Measurements from ENCODE around the gene CCDC198. TPM values are rescaled to one million over a fixed set of nuclear protein-coding genes. Genes with fewer than 3 reads are reported as not detected.

CCDC198 gene
- total RNA-seq, 1 experiment from 2014 or later: 0.15 TPM

GRCh38 chr14:57461777-57462320 is 31.8 kb downstream of the CCDC198 start:
- no peaks in the 10 kb centered on the region for H3K36me3 ChIP-seq (ENCODE audit: low read depth, low read length)
- H2AFZ ChIP-seq (ENCODE audit: low read length): no peak overlapping the region
- no TSS peak for BruUV-seq (replicated peaks)
- peak; percentile 33 for DNase-seq
- ATAC-seq: no peak
- no peaks in the 10 kb centered on the region for H3K4me1 ChIP-seq (ENCODE audit: insufficient read depth, low read length)
- H3K9ac ChIP-seq (ENCODE audit: low read length): no peak overlapping the region
- intact Hi-C loops (cut with micrococcal nuclease): no loop called here
- POLR2A ChIA-PET (ENCODE audit: unreplicated experiment): no interaction called here
- H3K9me3 ChIP-seq (ENCODE audit: low read length): no peaks in the 10 kb centered on the region
- TF ChIP-seq EZH2 (IDR thresholded peaks at IDR 0.05; ENCODE audit: low read length, unreplicated experiment): no peak
- no peak for TF ChIP-seq CTCF (conservative IDR thresholded peaks at IDR 0.05; ENCODE audit: low read depth, low read length)
- TF ChIP-seq EZH2phosphoT487 (IDR thresholded peaks at IDR 0.05; ENCODE audit: borderline replicate concordance, low read length): no peak
- peaks cover 17% of the 10 kb centered on the region for H3K27me3 ChIP-seq (ENCODE audit: low read length)
- no peaks in the 10 kb centered on the region for H4K20me1 ChIP-seq (ENCODE audit: low read length)
- no peak overlapping the region for H3K4me3 ChIP-seq (ENCODE audit: low read length)
- CTCF ChIA-PET: no interaction called here
- no peak overlapping the region for H3K4me2 ChIP-seq (ENCODE audit: low read length)
- H3K79me2 ChIP-seq (ENCODE audit: low read length): no peaks in the 10 kb centered on the region
- H3K27ac ChIP-seq (ENCODE audit: low read length): no peak overlapping the region
- H3K9me2 ChIP-seq (replicated peaks; ENCODE audit: low read length): no peaks in the 10 kb centered on the region
- H3F3A ChIP-seq (ENCODE audit: low read length, unreplicated experiment): no peaks in the 10 kb centered on the region

- no peaks in the 10 kb centered on the region for H4K20me1 ChIP-seq (ENCODE audit: low read length)
- no peaks in the 10 kb centered on the region for H3K9me3 ChIP-seq (ENCODE audit: low read length)
- H3K4me1 ChIP-seq (ENCODE audit: insufficient read depth, low read length): no peaks in the 10 kb centered on the region
- H3K4me3 ChIP-seq (ENCODE audit: low read length): no peak overlapping the region
- H3K9me2 ChIP-seq (replicated peaks; ENCODE audit: low read length): no peaks in the 10 kb centered on the region
- TF ChIP-seq EZH2phosphoT487 (IDR thresholded peaks at IDR 0.05; ENCODE audit: borderline replicate concordance, low read length) (no peak), CTCF (conservative IDR thresholded peaks at IDR 0.05; ENCODE audit: low read depth, low read length) (peak; percentile 53)
- ChIA-PET POLR2A (ENCODE audit: unreplicated experiment) (no interaction called here), CTCF (no interaction called here)
- DNase-seq (no peak), ATAC-seq (no peak)
- H3K9ac ChIP-seq (ENCODE audit: low read length): no peak overlapping the region
- no TSS peak for BruUV-seq (replicated peaks)
- H3K4me2 ChIP-seq (ENCODE audit: low read length): no peak overlapping the region
- H3K79me2 ChIP-seq (ENCODE audit: low read length): no peaks in the 10 kb centered on the region
- H2AFZ ChIP-seq (ENCODE audit: low read length): no peak overlapping the region
- no peaks in the 10 kb centered on the region for H3F3A ChIP-seq (ENCODE audit: low read length, unreplicated experiment)
- peaks cover 24% of the 10 kb centered on the region for H3K27me3 ChIP-seq (ENCODE audit: low read length)
- no peak overlapping the region for H3K27ac ChIP-seq (ENCODE audit: low read length)
- H3K36me3 ChIP-seq (ENCODE audit: low read depth, low read length): no peaks in the 10 kb centered on the region
- intact Hi-C loops (cut with micrococcal nuclease): no loop called here
Observed at GRCh38 chr14:57435923-57436322, 57.7 kb downstream of the CCDC198 start.

GRCh38 chr14:57420986-57421385 is 72.7 kb downstream of the CCDC198 start:
- Histone ChIP-seq H3K9ac (ENCODE audit: low read length) (no peak overlapping the region), H3K36me3 (ENCODE audit: low read depth, low read length) (no peaks in the 10 kb centered on the region), H2AFZ (ENCODE audit: low read length) (no peak overlapping the region), H3F3A (ENCODE audit: low read length, unreplicated experiment) (no peaks in the 10 kb centered on the region), H3K79me2 (ENCODE audit: low read length) (no peaks in the 10 kb centered on the region), H4K20me1 (ENCODE audit: low read length) (no peaks in the 10 kb centered on the region), H3K4me2 (ENCODE audit: low read length) (no peak overlapping the region), H3K27ac (ENCODE audit: low read length) (no peak overlapping the region), H3K4me1 (ENCODE audit: insufficient read depth, low read length) (peaks cover 6% of the 10 kb centered on the region; the same call in 1 of the 2 replicates), H3K9me2 (replicated peaks; ENCODE audit: low read length) (no peaks in the 10 kb centered on the region), H3K9me3 (ENCODE audit: low read length) (no peaks in the 10 kb centered on the region), H3K27me3 (ENCODE audit: low read length) (no peaks in the 10 kb centered on the region), H3K4me3 (ENCODE audit: low read length) (no peak overlapping the region)
- BruUV-seq (replicated peaks): no TSS peak
- CTCF ChIA-PET: no interaction called here
- TF ChIP-seq EZH2 (IDR thresholded peaks at IDR 0.05; ENCODE audit: low read length, unreplicated experiment): no peak
- TF ChIP-seq EZH2phosphoT487 (IDR thresholded peaks at IDR 0.05; ENCODE audit: borderline replicate concordance, low read length): no peak
- TF ChIP-seq CTCF (conservative IDR thresholded peaks at IDR 0.05; ENCODE audit: low read depth, low read length): no peak
- ATAC-seq (peak; percentile 45; the same call in 1 of the 2 replicates), DNase-seq (peak; percentile 64)
- intact Hi-C loops (cut with micrococcal nuclease): no loop called here
- POLR2A ChIA-PET (ENCODE audit: unreplicated experiment): no interaction called here

All from PC-3 (cell line).